ENCODE results near the gene AMBP. TPM values are rescaled to one million over a fixed set of nuclear protein-coding genes. Genes with fewer than 3 reads are reported as not detected.

The AMBP gene
- total RNA-seq, 1 donor from 2014 or later, result not detected

GRCh38 chr9:114037961-114038723 lies 40.0 kb downstream of the AMBP start:
- no peak overlapping the region for H3K4me3 ChIP-seq (ENCODE audit: low read depth, low read length)
- peak; percentile 79 for FAIRE-seq
- TF ChIP-seq CTCF (IDR thresholded peaks at IDR 0.05; ENCODE audit: insufficient read depth, low read length, severe bottlenecking), result no peak
- no peaks in the 10 kb centered on the region for H3K27me3 ChIP-seq (ENCODE audit: control insufficient read depth, insufficient read depth, low read length)
- no peak for DNase-seq (ENCODE audit: low read depth)
- peaks cover 3% of the 10 kb centered on the region for H3K36me3 ChIP-seq (ENCODE audit: control insufficient read depth, insufficient read depth, low read length)

- no peaks in the 10 kb centered on the region for H3K27me3 ChIP-seq (ENCODE audit: control insufficient read depth, insufficient read depth, low read length)
- no peak for TF ChIP-seq CTCF (IDR thresholded peaks at IDR 0.05; ENCODE audit: insufficient read depth, low read length, severe bottlenecking)
- no peak for DNase-seq (ENCODE audit: low read depth)
- H3K36me3 ChIP-seq (ENCODE audit: control insufficient read depth, insufficient read depth, low read length), result peaks cover 4% of the 10 kb centered on the region
- H3K4me3 ChIP-seq (ENCODE audit: low read depth, low read length), result no peak overlapping the region
- peak; percentile 40 for FAIRE-seq
Observed at GRCh38 chr9:114037249-114037648, 40.9 kb downstream of the AMBP start.

- H3K4me3 ChIP-seq (ENCODE audit: low read depth, low read length), result no peak overlapping the region
- peak; percentile 55 for FAIRE-seq
- DNase-seq (ENCODE audit: low read depth), result no peak
- H3K36me3 ChIP-seq (ENCODE audit: control insufficient read depth, insufficient read depth, low read length), result peaks cover 4% of the 10 kb centered on the region
- no peak for TF ChIP-seq CTCF (IDR thresholded peaks at IDR 0.05; ENCODE audit: insufficient read depth, low read length, severe bottlenecking)
- H3K27me3 ChIP-seq (ENCODE audit: control insufficient read depth, insufficient read depth, low read length), result no peaks in the 10 kb centered on the region
Observed at GRCh38 chr9:114035845-114036801, 42.0 kb downstream of the AMBP start.

- Histone ChIP-seq H3K4me3 (ENCODE audit: low read depth, low read length) (no peak overlapping the region), H3K27me3 (ENCODE audit: control insufficient read depth, insufficient read depth, low read length) (no peaks in the 10 kb centered on the region), H3K36me3 (ENCODE audit: control insufficient read depth, insufficient read depth, low read length) (peaks cover 5% of the 10 kb centered on the region)
- DNase-seq (ENCODE audit: low read depth), result no peak
- no peak for TF ChIP-seq CTCF (IDR thresholded peaks at IDR 0.05; ENCODE audit: insufficient read depth, low read length, severe bottlenecking)
- no peak for FAIRE-seq
Observed at GRCh38 chr9:114035221-114035844, 42.8 kb downstream of the AMBP start.

GRCh38 chr9:114034661-114035062 lies 43.4 kb downstream of the AMBP start:
- Histone ChIP-seq H3K36me3 (ENCODE audit: control insufficient read depth, insufficient read depth, low read length) (peaks cover 5% of the 10 kb centered on the region), H3K27me3 (ENCODE audit: control insufficient read depth, insufficient read depth, low read length) (no peaks in the 10 kb centered on the region), H3K4me3 (ENCODE audit: low read depth, low read length) (no peak overlapping the region)
- FAIRE-seq (no peak), DNase-seq (ENCODE audit: low read depth) (no peak)
- no peak for TF ChIP-seq CTCF (IDR thresholded peaks at IDR 0.05; ENCODE audit: insufficient read depth, low read length, severe bottlenecking)
